Gastrocnemius medialis (tissue), 4 donors: ENCODE measurements around the gene KIRREL1.

Experiments used
- POLR2A ChIP-seq, 2 donors: fragments of 450-650 bp; IDR thresholded peaks; one replicate each; pipeline ENCODE4 v1.6.1; 2017; ENCODE audit warnings: antibody characterized with exemption in 2 of 2, mild to moderate bottlenecking in 2 of 2, moderate library complexity in 2 of 2
- TF ChIP-seq, protein P1 (sequence below), 5 experiments: fragments of 450-650 bp in 3 of 5; fragments of 200-600 bp in 2 of 5; sonication (generic) in 2 of 5; IDR thresholded peaks in 4 of 5; conservative IDR thresholded peaks in 1 of 5; 1 replicate in 4 of 5; 2 replicates in 1 of 5; pipeline ENCODE4 v1.5.1; 2016 to 2019; ENCODE audit warnings: antibody characterized with exemption in 5 of 5, mild to moderate bottlenecking in 3 of 5, moderate library complexity in 3 of 5

DNA sequence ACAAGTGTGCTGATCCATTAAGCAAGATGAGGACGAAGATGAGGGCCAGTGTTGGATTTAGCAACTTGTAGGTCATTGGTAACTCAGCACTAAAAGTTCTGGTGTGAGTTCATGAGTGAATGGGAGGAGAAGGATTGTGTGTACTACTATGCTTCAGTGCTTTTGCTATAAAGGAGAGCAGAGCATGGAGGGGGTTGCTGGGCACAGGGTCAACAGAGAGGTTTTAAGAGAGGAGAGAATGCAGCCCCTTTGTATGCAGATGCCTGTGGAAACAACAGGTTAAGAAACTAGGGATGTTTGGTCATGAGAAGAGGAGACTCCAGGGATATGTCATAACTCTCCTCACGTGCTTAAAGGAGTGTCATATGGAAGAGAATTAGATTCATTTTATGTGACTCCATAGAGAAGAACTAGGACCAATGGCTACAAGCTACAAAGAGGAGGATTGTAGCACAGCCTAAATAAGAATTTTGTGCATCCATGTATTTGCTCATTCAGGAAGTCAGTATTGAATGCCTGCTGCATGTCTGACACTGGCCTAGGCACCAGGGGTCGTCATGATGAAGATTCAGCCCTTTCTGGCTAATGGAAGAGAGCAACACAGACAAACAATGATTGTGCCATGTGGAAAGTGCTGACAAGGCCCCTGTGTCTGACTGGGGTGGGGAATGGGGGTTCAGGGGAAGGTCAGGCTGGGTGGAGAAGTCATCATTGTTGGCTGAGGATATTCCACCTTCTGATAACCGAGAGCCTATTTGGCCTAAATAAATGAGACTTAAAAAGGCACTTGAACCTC lies 53.5 kb downstream of the KIRREL1 start:
- TF ChIP-seq, protein P1, sequence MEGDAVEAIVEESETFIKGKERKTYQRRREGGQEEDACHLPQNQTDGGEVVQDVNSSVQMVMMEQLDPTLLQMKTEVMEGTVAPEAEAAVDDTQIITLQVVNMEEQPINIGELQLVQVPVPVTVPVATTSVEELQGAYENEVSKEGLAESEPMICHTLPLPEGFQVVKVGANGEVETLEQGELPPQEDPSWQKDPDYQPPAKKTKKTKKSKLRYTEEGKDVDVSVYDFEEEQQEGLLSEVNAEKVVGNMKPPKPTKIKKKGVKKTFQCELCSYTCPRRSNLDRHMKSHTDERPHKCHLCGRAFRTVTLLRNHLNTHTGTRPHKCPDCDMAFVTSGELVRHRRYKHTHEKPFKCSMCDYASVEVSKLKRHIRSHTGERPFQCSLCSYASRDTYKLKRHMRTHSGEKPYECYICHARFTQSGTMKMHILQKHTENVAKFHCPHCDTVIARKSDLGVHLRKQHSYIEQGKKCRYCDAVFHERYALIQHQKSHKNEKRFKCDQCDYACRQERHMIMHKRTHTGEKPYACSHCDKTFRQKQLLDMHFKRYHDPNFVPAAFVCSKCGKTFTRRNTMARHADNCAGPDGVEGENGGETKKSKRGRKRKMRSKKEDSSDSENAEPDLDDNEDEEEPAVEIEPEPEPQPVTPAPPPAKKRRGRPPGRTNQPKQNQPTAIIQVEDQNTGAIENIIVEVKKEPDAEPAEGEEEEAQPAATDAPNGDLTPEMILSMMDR (IDR thresholded peaks at IDR 0.05 in 4 of 5, conservative IDR thresholded peaks at IDR 0.05 in 1 of 5) = no peak
- no peak for TF ChIP-seq POLR2A (IDR thresholded peaks at IDR 0.05)
